Measurements from ENCODE around the gene DUSP6.

DNA sequence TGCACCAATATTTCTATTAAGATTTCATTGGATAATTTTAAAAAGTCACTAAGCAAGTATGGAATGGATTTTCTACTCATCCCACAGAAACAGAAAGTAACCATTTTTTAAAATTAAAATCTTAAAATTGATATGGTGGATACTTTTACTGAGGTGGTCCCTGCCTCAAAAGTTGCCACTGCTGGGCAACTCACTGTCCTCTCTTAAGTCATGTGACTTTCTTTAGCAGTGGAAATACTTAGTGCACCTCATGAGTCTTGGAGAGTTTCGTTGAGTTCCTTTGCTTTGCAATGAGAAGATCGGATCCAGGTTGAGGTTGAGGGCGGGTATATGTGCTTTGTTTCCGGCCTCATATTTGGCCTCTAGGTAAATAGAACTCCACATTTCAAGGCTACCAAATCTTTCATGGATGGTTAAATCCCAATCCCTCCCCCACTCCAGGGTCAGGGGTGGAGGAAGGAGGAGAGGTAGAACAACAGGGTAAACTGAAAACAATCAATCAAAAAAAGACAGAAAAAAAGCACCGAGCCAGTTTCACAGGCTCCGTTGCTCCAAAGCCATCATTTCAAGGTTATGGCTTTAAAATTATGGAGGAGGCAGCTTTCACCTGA lies 39.5 kb upstream of the DUSP6 start:
- TF ChIP-seq, protein P1, sequence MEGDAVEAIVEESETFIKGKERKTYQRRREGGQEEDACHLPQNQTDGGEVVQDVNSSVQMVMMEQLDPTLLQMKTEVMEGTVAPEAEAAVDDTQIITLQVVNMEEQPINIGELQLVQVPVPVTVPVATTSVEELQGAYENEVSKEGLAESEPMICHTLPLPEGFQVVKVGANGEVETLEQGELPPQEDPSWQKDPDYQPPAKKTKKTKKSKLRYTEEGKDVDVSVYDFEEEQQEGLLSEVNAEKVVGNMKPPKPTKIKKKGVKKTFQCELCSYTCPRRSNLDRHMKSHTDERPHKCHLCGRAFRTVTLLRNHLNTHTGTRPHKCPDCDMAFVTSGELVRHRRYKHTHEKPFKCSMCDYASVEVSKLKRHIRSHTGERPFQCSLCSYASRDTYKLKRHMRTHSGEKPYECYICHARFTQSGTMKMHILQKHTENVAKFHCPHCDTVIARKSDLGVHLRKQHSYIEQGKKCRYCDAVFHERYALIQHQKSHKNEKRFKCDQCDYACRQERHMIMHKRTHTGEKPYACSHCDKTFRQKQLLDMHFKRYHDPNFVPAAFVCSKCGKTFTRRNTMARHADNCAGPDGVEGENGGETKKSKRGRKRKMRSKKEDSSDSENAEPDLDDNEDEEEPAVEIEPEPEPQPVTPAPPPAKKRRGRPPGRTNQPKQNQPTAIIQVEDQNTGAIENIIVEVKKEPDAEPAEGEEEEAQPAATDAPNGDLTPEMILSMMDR (IDR thresholded peaks at IDR 0.05) = no peak
- TF ChIP-seq POLR2A (IDR thresholded peaks at IDR 0.05) = no peak
